ENCODE measurements around the gene TCEAL6. TPM values are rescaled to one million over a fixed set of nuclear protein-coding genes. Genes with fewer than 3 reads are reported as not detected.

Gene TCEAL6
- total RNA-seq, 1 donor from 2014 or later = not detected

DNA sequence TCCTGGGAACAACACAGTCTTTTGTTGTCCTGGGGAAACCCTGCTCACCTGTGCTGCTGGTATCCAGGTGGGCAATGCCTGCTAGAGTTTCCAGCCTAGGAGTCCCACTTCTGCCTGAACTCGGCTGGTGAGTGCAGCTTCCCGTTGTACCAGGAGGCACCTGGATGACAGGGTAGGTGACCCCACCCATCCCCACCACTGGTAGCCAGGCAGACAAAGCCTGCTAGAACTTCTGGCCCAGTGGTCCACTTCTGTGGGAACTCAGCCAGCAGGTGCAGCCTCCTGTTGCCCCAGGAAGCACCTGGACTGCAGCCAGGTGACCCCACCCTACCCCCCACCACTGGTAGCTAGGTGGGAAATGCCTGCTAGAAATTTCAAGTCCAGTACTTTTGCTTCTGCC lies 26.5 kb downstream of the TCEAL6 start:
- H3K4me1 ChIP-seq = no peaks in the 10 kb centered on the region
- TF ChIP-seq, protein P1, sequence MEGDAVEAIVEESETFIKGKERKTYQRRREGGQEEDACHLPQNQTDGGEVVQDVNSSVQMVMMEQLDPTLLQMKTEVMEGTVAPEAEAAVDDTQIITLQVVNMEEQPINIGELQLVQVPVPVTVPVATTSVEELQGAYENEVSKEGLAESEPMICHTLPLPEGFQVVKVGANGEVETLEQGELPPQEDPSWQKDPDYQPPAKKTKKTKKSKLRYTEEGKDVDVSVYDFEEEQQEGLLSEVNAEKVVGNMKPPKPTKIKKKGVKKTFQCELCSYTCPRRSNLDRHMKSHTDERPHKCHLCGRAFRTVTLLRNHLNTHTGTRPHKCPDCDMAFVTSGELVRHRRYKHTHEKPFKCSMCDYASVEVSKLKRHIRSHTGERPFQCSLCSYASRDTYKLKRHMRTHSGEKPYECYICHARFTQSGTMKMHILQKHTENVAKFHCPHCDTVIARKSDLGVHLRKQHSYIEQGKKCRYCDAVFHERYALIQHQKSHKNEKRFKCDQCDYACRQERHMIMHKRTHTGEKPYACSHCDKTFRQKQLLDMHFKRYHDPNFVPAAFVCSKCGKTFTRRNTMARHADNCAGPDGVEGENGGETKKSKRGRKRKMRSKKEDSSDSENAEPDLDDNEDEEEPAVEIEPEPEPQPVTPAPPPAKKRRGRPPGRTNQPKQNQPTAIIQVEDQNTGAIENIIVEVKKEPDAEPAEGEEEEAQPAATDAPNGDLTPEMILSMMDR (IDR thresholded peaks at IDR 0.05) = no peak
- TF ChIP-seq EZH2 (IDR thresholded peaks at IDR 0.05) (no peak), EZH2phosphoT487 (IDR thresholded peaks at IDR 0.05) (no peak)
- no peak overlapping the region for H3K4me3 Mint-ChIP-seq
- H3K36me3 ChIP-seq = no peaks in the 10 kb centered on the region
- H3K4me2 ChIP-seq = no peak overlapping the region
- H3K79me2 ChIP-seq (ENCODE audit: low read depth) = no peaks in the 10 kb centered on the region
- no peaks in the 10 kb centered on the region for H3K27me3 Mint-ChIP-seq (ENCODE audit: insufficient read depth, low read depth)
- H3K27ac Mint-ChIP-seq = no peak overlapping the region
- no peak overlapping the region for H2AFZ ChIP-seq (replicated peaks)
- no peaks in the 10 kb centered on the region for H3K27me3 ChIP-seq
- peaks cover 4% of the 10 kb centered on the region for H3K9me3 ChIP-seq (ENCODE audit: low read depth)
- no peaks in the 10 kb centered on the region for H3K4me1 Mint-ChIP-seq
- DNase-seq (ENCODE audit: low spot score) = no peak
- H3K27ac ChIP-seq = no peak overlapping the region
- peaks cover 9% of the 10 kb centered on the region for H3K9me3 Mint-ChIP-seq
- no peaks in the 10 kb centered on the region for H3K36me3 Mint-ChIP-seq
- no peak overlapping the region for H3K4me3 ChIP-seq
- H3K9ac ChIP-seq = no peak overlapping the region
- no peaks in the 10 kb centered on the region for H4K20me1 ChIP-seq (ENCODE audit: low read depth)
- H3F3A ChIP-seq (ENCODE audit: low read depth) = no peaks in the 10 kb centered on the region

- no peak overlapping the region for H3K4me3 ChIP-seq
- no peak overlapping the region for H3K27ac Mint-ChIP-seq
- H3K27ac ChIP-seq = no peak overlapping the region
- no peak overlapping the region for H3K9ac ChIP-seq
- H3K4me2 ChIP-seq = no peak overlapping the region
- no peaks in the 10 kb centered on the region for H3K36me3 Mint-ChIP-seq
- no peaks in the 10 kb centered on the region for H3K36me3 ChIP-seq
- no peak overlapping the region for H2AFZ ChIP-seq (replicated peaks)
- H3F3A ChIP-seq (ENCODE audit: low read depth) = no peaks in the 10 kb centered on the region
- H3K9me3 Mint-ChIP-seq = peaks cover 10% of the 10 kb centered on the region
- no peak for DNase-seq (ENCODE audit: low spot score)
- H3K79me2 ChIP-seq (ENCODE audit: low read depth) = no peaks in the 10 kb centered on the region
- H3K4me3 Mint-ChIP-seq = no peak overlapping the region
- no peaks in the 10 kb centered on the region for H3K4me1 Mint-ChIP-seq
- no peaks in the 10 kb centered on the region for H3K27me3 Mint-ChIP-seq (ENCODE audit: insufficient read depth, low read depth)
- peaks cover 7% of the 10 kb centered on the region for H3K9me3 ChIP-seq (ENCODE audit: low read depth)
- H3K27me3 ChIP-seq = no peaks in the 10 kb centered on the region
- no peak for TF ChIP-seq EZH2phosphoT487 (IDR thresholded peaks at IDR 0.05)
- TF ChIP-seq EZH2 (IDR thresholded peaks at IDR 0.05) = no peak
- TF ChIP-seq, protein P1 (IDR thresholded peaks at IDR 0.05) = no peak
- H4K20me1 ChIP-seq (ENCODE audit: low read depth) = no peaks in the 10 kb centered on the region
- no peaks in the 10 kb centered on the region for H3K4me1 ChIP-seq
These were observed 28.9 kb downstream of the TCEAL6 start for GRCh38 chrX:102113367-102113766.

Other genes with a start within 250 kb of the TCEAL6 start
- gene ZMAT1, start 210.5 kb downstream of the TCEAL6 start, total RNA-seq (ENCODE audit: low replicate concordance) = 3.1 and 5.7 TPM in 2 replicates
- gene TCEAL2, start 16.8 kb downstream of the TCEAL6 start, total RNA-seq (ENCODE audit: low replicate concordance) = 12.9 and 19.8 TPM in 2 replicates
- 1.6 and 3.8 TPM in 2 replicates for gene BEX5, start 13.5 kb upstream of the TCEAL6 start, total RNA-seq (ENCODE audit: low replicate concordance)
- gene TCP11X1, start 72.8 kb upstream of the TCEAL6 start, total RNA-seq (ENCODE audit: low replicate concordance) = 0.40 TPM in 1 of 2 replicates, not detected in the other
- 0.12 and 0.22 TPM in 2 replicates for gene NXF2, start 104.7 kb upstream of the TCEAL6 start, total RNA-seq (ENCODE audit: low replicate concordance)

All from neural progenitor cell (in vitro differentiated cells).